CD14-positive monocyte (primary cell): ENCODE results near the gene CRHR2. TPM values are rescaled to one million over a fixed set of nuclear protein-coding genes. Genes with fewer than 3 reads are reported as not detected.

Source experiments
- DNase-seq, 3 donors: peaks; one replicate each; pipeline ENCODE4 v3.0.0-alpha.2; 2011 to 2022
- H2AFZ ChIP-seq: 2 replicates; pipeline ENCODE4 v1.6.0; 2012; ENCODE audit warnings: mild to moderate bottlenecking, low read depth, low read length, inconsistent platforms; ENCODE audit not compliant: insufficient read depth, poor library complexity, severe bottlenecking
- H3K27ac ChIP-seq, 2 donors: 1 replicate in 1 of 2; 2 replicates in 1 of 2; pipeline ENCODE4 v1.5.1; 2012 to 2013; ENCODE audit warnings: low read length in 2 of 2, control low read depth in 1 of 2, inconsistent platforms in 1 of 2, low read depth in 1 of 2, mild to moderate bottlenecking in 1 of 2
- H3K27me3 ChIP-seq, 2 donors: one replicate each; pipeline versions ENCODE4 v1.6.0 to v1.6.1; 2011 to 2013; ENCODE audit warnings: low read length in 2 of 2; ENCODE audit not compliant: control insufficient read depth in 2 of 2, insufficient read depth in 2 of 2
- H3K36me3 ChIP-seq, 2 donors: replicated peaks in 1 of 2; 1 replicate in 1 of 2; 2 replicates in 1 of 2; pipeline versions ENCODE4 v1.5.1 to v1.6.1; 2012 to 2013; ENCODE audit warnings: low read length in 2 of 2, control low read depth in 1 of 2, inconsistent platforms in 1 of 2, mild to moderate bottlenecking in 1 of 2; ENCODE audit not compliant: insufficient read depth in 2 of 2, control insufficient read depth in 1 of 2
- H3K4me1 ChIP-seq, 2 donors: 1 replicate in 1 of 2; 2 replicates in 1 of 2; pipeline versions ENCODE4 v1.5.1 to v1.6.1; 2012 to 2013; ENCODE audit warnings: low read length in 2 of 2, control low read depth in 1 of 2, inconsistent platforms in 1 of 2, mild to moderate bottlenecking in 1 of 2, moderate library complexity in 1 of 2; ENCODE audit not compliant: insufficient read depth in 2 of 2, control insufficient read depth in 1 of 2
- H3K4me2 ChIP-seq: replicated peaks from 2 replicates; pipeline ENCODE3; 2012; ENCODE audit warnings: low read length, moderate library complexity, mild to moderate bottlenecking; ENCODE audit not compliant: poor library complexity, severe bottlenecking; ENCODE audit errors: extremely low read depth
- H3K4me3 ChIP-seq, 3 experiments: fragments of 200-600 bp in 1 of 3; sonication (generic) in 1 of 3; replicated peaks in 1 of 3; 1 replicate in 2 of 3; 2 replicates in 1 of 3; pipeline ENCODE4 v1.5.1; 2011 to 2013; ENCODE audit warnings: low read length in 3 of 3, mild to moderate bottlenecking in 3 of 3, control low read depth in 2 of 3, low read depth in 2 of 3, inconsistent platforms in 1 of 3, moderate library complexity in 1 of 3
- H3K79me2 ChIP-seq: 2 replicates; pipeline ENCODE4 v1.6.0; 2012; ENCODE audit warnings: mild to moderate bottlenecking, control low read depth, inconsistent platforms, low read length, moderate library complexity; ENCODE audit not compliant: insufficient read depth
- H3K9ac ChIP-seq: 2 replicates; pipeline ENCODE4 v1.6.0; 2017; ENCODE audit warnings: low read length, mild to moderate bottlenecking; ENCODE audit not compliant: insufficient read depth, poor library complexity, severe bottlenecking
- H3K9me3 ChIP-seq, 2 donors: replicated peaks in 1 of 2; 1 replicate in 1 of 2; 2 replicates in 1 of 2; pipeline versions ENCODE4 v1.5.1 to v1.6.1; 2012 to 2013; ENCODE audit warnings: low read length in 2 of 2, control low read depth in 1 of 2; ENCODE audit not compliant: control insufficient read depth in 1 of 2, insufficient read depth in 1 of 2
- H4K20me1 ChIP-seq: 2 replicates; pipeline ENCODE4 v1.6.0; 2012; ENCODE audit warnings: mild to moderate bottlenecking, low read length, control low read depth, moderate library complexity; ENCODE audit not compliant: insufficient read depth
- H3K27ac Mint-ChIP-seq, 7 donors: one replicate each; pipeline ENCODE4 v1.8.0; 2020; ENCODE audit warnings: mild to moderate bottlenecking in 7 of 7, mixed read lengths in 7 of 7, moderate library complexity in 6 of 7, inconsistent platforms in 2 of 7
- H3K27me3 Mint-ChIP-seq, 3 donors: one replicate each; pipeline ENCODE4 v1.8.0; 2021 to 2022; ENCODE audit warnings: low read depth in 3 of 3, mild to moderate bottlenecking in 3 of 3, mixed read lengths in 3 of 3, moderate library complexity in 3 of 3, inconsistent platforms in 1 of 3
- H3K36me3 Mint-ChIP-seq, 2 donors: one replicate each; pipeline ENCODE4 v1.8.0; 2020; ENCODE audit warnings: mixed read lengths in 2 of 2, inconsistent platforms in 1 of 2, mild to moderate bottlenecking in 1 of 2
- H3K4me1 Mint-ChIP-seq: one replicate; pipeline ENCODE4 v1.8.0; 2020; ENCODE audit warnings: mild to moderate bottlenecking, mixed read lengths
- H3K4me3 Mint-ChIP-seq, 2 donors: one replicate each; pipeline ENCODE4 v1.8.0; 2020; ENCODE audit warnings: mild to moderate bottlenecking in 2 of 2, mixed read lengths in 2 of 2, moderate library complexity in 1 of 2
- H3K9me3 Mint-ChIP-seq, 7 donors: one replicate each; pipeline ENCODE4 v1.8.0; 2020 to 2022; ENCODE audit warnings: mixed read lengths in 7 of 7, mild to moderate bottlenecking in 6 of 7, moderate library complexity in 6 of 7, inconsistent platforms in 2 of 7
- WGBS: methylation state at CpG from one replicate; pipeline ENCODE4 v1.1.5; 2013; ENCODE audit warnings: missing lambda C conversion rate; ENCODE audit not compliant: insufficient coverage; 5-methylcytosine and 5-hydroxymethylcytosine counted together
- intact Hi-C, 2 donors: fragments of 100-400 bp; cut with micrococcal nuclease; formaldehyde crosslinking; loops; one replicate each; pipeline versions ENCODE4 v1.15.0 to v1.15.1; 2023
- polyA plus RNA-seq, 3 donors: library from polyadenylated mRNA; depleted of rRNA in 1 of 3; unstranded in 2 of 3; stranded (reverse) in 1 of 3; fragments of 300-500 nt in 2 of 3; fragments of >200 nt in 1 of 3; fragmentation: Illumina TruSeq in 2 of 3; gene quantifications; 1 replicate in 2 of 3; 2 replicates in 1 of 3; pipeline ENCODE4 v1.2.3, GENCODE V29; 2012 to 2021
- TF ChIP-seq, protein P1 (sequence below): fragments of 200-600 bp; IDR thresholded peaks from one replicate; pipeline ENCODE4 v1.8.0; 2022; ENCODE audit warnings: antibody characterized with exemption, mild to moderate bottlenecking

CRHR2 gene
- polyA plus RNA-seq, 3 donors, result not detected

- H3K4me1 Mint-ChIP-seq, result no peaks in the 10 kb centered on the region
- Histone ChIP-seq H3K36me3 (no peaks in the 10 kb centered on the region), H3K4me2 (no peak overlapping the region), H4K20me1 (no peaks in the 10 kb centered on the region), H3K27ac (no peak overlapping the region), H3K4me3 (no peak overlapping the region), H3K79me2 (no peaks in the 10 kb centered on the region), H3K27me3 (no peaks in the 10 kb centered on the region), H3K9ac (no peak overlapping the region), H3K4me1 (no peaks in the 10 kb centered on the region), H3K9me3 (no peaks in the 10 kb centered on the region), H2AFZ (no peak overlapping the region)
- no peak overlapping the region for H3K4me3 Mint-ChIP-seq
- peaks cover 0 to 1% (median 0%) of the 10 kb centered on the region in 3 donors for H3K27me3 Mint-ChIP-seq
- DNase-seq, result no peak
- H3K9me3 Mint-ChIP-seq, result no peaks in the 10 kb centered on the region
- 98% methylated on average over 6 of the region's 7 CpGs for whole genome bisulfite sequencing
- H3K27ac Mint-ChIP-seq, result no peak overlapping the region
- intact Hi-C loops, result no loop called here
- H3K36me3 Mint-ChIP-seq, result peaks cover 6 to 8% of the 10 kb centered on the region in 2 donors
- TF ChIP-seq, protein P1, sequence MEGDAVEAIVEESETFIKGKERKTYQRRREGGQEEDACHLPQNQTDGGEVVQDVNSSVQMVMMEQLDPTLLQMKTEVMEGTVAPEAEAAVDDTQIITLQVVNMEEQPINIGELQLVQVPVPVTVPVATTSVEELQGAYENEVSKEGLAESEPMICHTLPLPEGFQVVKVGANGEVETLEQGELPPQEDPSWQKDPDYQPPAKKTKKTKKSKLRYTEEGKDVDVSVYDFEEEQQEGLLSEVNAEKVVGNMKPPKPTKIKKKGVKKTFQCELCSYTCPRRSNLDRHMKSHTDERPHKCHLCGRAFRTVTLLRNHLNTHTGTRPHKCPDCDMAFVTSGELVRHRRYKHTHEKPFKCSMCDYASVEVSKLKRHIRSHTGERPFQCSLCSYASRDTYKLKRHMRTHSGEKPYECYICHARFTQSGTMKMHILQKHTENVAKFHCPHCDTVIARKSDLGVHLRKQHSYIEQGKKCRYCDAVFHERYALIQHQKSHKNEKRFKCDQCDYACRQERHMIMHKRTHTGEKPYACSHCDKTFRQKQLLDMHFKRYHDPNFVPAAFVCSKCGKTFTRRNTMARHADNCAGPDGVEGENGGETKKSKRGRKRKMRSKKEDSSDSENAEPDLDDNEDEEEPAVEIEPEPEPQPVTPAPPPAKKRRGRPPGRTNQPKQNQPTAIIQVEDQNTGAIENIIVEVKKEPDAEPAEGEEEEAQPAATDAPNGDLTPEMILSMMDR, result no peak
Measured at GRCh38 chr7:30650421-30650808, 31.8 kb downstream of the CRHR2 start.

DNA sequence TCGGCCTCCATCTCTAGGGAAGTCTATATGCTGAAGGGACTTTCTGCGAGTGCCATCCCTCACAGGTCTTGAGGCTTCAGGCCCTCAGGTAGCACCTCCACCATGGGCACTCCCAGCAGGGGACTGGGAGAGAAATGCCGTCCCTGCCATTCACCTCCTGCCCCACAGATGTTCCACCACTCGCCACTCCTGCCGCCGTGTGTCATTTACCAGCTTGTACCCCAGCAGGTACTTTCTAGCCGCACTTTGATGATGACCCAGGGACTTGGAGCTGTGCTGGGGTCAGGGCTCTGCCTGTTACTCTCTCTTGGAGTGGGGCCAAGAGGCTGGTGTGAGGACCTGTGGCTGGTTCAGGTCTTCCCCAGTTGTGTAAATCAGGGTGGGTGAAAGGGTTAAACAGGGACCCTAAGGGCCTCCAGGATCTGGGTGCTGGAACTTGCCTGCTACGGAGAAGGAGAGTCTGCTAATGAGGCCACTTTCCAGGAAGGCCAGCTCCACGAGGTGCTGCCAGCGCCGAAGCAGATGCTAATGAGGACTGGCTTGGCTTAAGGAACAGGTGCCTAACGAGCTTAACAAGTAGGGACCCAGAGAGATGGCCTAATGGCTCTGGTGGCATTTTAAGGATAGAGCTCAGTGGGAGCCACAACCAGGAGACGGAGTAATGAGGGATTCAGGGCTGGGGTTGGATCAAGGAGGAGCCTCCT is 32.4 kb downstream of the CRHR2 start:
- Mint-ChIP-seq H3K9me3 (no peaks in the 10 kb centered on the region), H3K4me3 (no peak overlapping the region), H3K4me1 (no peaks in the 10 kb centered on the region), H3K36me3 (peaks cover 12 to 13% of the 10 kb centered on the region in 2 donors), H3K27me3 (peaks cover 0 to 1% (median 0%) of the 10 kb centered on the region in 3 donors), H3K27ac (no peak overlapping the region)
- H3K4me1 ChIP-seq, result no peaks in the 10 kb centered on the region
- no peak overlapping the region for H3K4me2 ChIP-seq
- no peaks in the 10 kb centered on the region for H3K36me3 ChIP-seq
- intact Hi-C loops, result no loop called here
- no peak overlapping the region for H3K9ac ChIP-seq
- H3K27ac ChIP-seq, result no peak overlapping the region
- TF ChIP-seq, protein P1, result no peak
- H3K4me3 ChIP-seq, result no peak overlapping the region
- no peaks in the 10 kb centered on the region for H3K9me3 ChIP-seq
- H3K79me2 ChIP-seq, result no peaks in the 10 kb centered on the region
- no peaks in the 10 kb centered on the region for H3K27me3 ChIP-seq
- no peak for DNase-seq
- 96% methylated on average over 8 of the region's 13 CpGs for WGBS
- H2AFZ ChIP-seq, result no peak overlapping the region
- no peaks in the 10 kb centered on the region for H4K20me1 ChIP-seq
